CD14-positive monocyte (primary cell): Measurements from ENCODE around the gene PRKN. TPM values are rescaled to one million over a fixed set of nuclear protein-coding genes. Genes with fewer than 3 reads are reported as not detected.

Experiments
- DNase-seq, 3 donors: peaks; one replicate each; pipeline ENCODE4 v3.0.0-alpha.2; 2011 to 2022
- H2AFZ ChIP-seq: 2 replicates; pipeline ENCODE4 v1.6.0; 2012; ENCODE audit warnings: mild to moderate bottlenecking, low read depth, low read length, inconsistent platforms; ENCODE audit not compliant: insufficient read depth, poor library complexity, severe bottlenecking
- H3K27ac ChIP-seq, 2 donors: 1 replicate in 1 of 2; 2 replicates in 1 of 2; pipeline ENCODE4 v1.5.1; 2012 to 2013; ENCODE audit warnings: low read length in 2 of 2, control low read depth in 1 of 2, inconsistent platforms in 1 of 2, low read depth in 1 of 2, mild to moderate bottlenecking in 1 of 2
- H3K27me3 ChIP-seq, 2 donors: one replicate each; pipeline versions ENCODE4 v1.6.0 to v1.6.1; 2011 to 2013; ENCODE audit warnings: low read length in 2 of 2; ENCODE audit not compliant: control insufficient read depth in 2 of 2, insufficient read depth in 2 of 2
- H3K36me3 ChIP-seq, 2 donors: replicated peaks in 1 of 2; 1 replicate in 1 of 2; 2 replicates in 1 of 2; pipeline versions ENCODE4 v1.5.1 to v1.6.1; 2012 to 2013; ENCODE audit warnings: low read length in 2 of 2, control low read depth in 1 of 2, inconsistent platforms in 1 of 2, mild to moderate bottlenecking in 1 of 2; ENCODE audit not compliant: insufficient read depth in 2 of 2, control insufficient read depth in 1 of 2
- H3K4me1 ChIP-seq, 2 donors: 1 replicate in 1 of 2; 2 replicates in 1 of 2; pipeline versions ENCODE4 v1.5.1 to v1.6.1; 2012 to 2013; ENCODE audit warnings: low read length in 2 of 2, control low read depth in 1 of 2, inconsistent platforms in 1 of 2, mild to moderate bottlenecking in 1 of 2, moderate library complexity in 1 of 2; ENCODE audit not compliant: insufficient read depth in 2 of 2, control insufficient read depth in 1 of 2
- H3K4me2 ChIP-seq: replicated peaks from 2 replicates; pipeline ENCODE3; 2012; ENCODE audit warnings: low read length, moderate library complexity, mild to moderate bottlenecking; ENCODE audit not compliant: poor library complexity, severe bottlenecking; ENCODE audit errors: extremely low read depth
- H3K4me3 ChIP-seq, 3 experiments: fragments of 200-600 bp in 1 of 3; sonication (generic) in 1 of 3; replicated peaks in 1 of 3; 1 replicate in 2 of 3; 2 replicates in 1 of 3; pipeline ENCODE4 v1.5.1; 2011 to 2013; ENCODE audit warnings: low read length in 3 of 3, mild to moderate bottlenecking in 3 of 3, control low read depth in 2 of 3, low read depth in 2 of 3, inconsistent platforms in 1 of 3, moderate library complexity in 1 of 3
- H3K79me2 ChIP-seq: 2 replicates; pipeline ENCODE4 v1.6.0; 2012; ENCODE audit warnings: mild to moderate bottlenecking, control low read depth, inconsistent platforms, low read length, moderate library complexity; ENCODE audit not compliant: insufficient read depth
- H3K9ac ChIP-seq: 2 replicates; pipeline ENCODE4 v1.6.0; 2017; ENCODE audit warnings: low read length, mild to moderate bottlenecking; ENCODE audit not compliant: insufficient read depth, poor library complexity, severe bottlenecking
- H3K9me3 ChIP-seq, 2 donors: replicated peaks in 1 of 2; 1 replicate in 1 of 2; 2 replicates in 1 of 2; pipeline versions ENCODE4 v1.5.1 to v1.6.1; 2012 to 2013; ENCODE audit warnings: low read length in 2 of 2, control low read depth in 1 of 2; ENCODE audit not compliant: control insufficient read depth in 1 of 2, insufficient read depth in 1 of 2
- H4K20me1 ChIP-seq: 2 replicates; pipeline ENCODE4 v1.6.0; 2012; ENCODE audit warnings: mild to moderate bottlenecking, low read length, control low read depth, moderate library complexity; ENCODE audit not compliant: insufficient read depth
- H3K27ac Mint-ChIP-seq, 7 donors: one replicate each; pipeline ENCODE4 v1.8.0; 2020; ENCODE audit warnings: mild to moderate bottlenecking in 7 of 7, mixed read lengths in 7 of 7, moderate library complexity in 6 of 7, inconsistent platforms in 2 of 7
- H3K27me3 Mint-ChIP-seq, 3 donors: one replicate each; pipeline ENCODE4 v1.8.0; 2021 to 2022; ENCODE audit warnings: low read depth in 3 of 3, mild to moderate bottlenecking in 3 of 3, mixed read lengths in 3 of 3, moderate library complexity in 3 of 3, inconsistent platforms in 1 of 3
- H3K36me3 Mint-ChIP-seq, 2 donors: one replicate each; pipeline ENCODE4 v1.8.0; 2020; ENCODE audit warnings: mixed read lengths in 2 of 2, inconsistent platforms in 1 of 2, mild to moderate bottlenecking in 1 of 2
- H3K4me1 Mint-ChIP-seq: one replicate; pipeline ENCODE4 v1.8.0; 2020; ENCODE audit warnings: mild to moderate bottlenecking, mixed read lengths
- H3K4me3 Mint-ChIP-seq, 2 donors: one replicate each; pipeline ENCODE4 v1.8.0; 2020; ENCODE audit warnings: mild to moderate bottlenecking in 2 of 2, mixed read lengths in 2 of 2, moderate library complexity in 1 of 2
- H3K9me3 Mint-ChIP-seq, 7 donors: one replicate each; pipeline ENCODE4 v1.8.0; 2020 to 2022; ENCODE audit warnings: mixed read lengths in 7 of 7, mild to moderate bottlenecking in 6 of 7, moderate library complexity in 6 of 7, inconsistent platforms in 2 of 7
- CTCF ChIP-seq: fragments of 200-600 bp; IDR thresholded peaks from one replicate; pipeline ENCODE4 v1.8.0; 2022; ENCODE audit warnings: antibody characterized with exemption, mild to moderate bottlenecking
- WGBS: methylation state at CpG from one replicate; pipeline ENCODE4 v1.1.5; 2013; ENCODE audit warnings: missing lambda C conversion rate; ENCODE audit not compliant: insufficient coverage; 5-methylcytosine and 5-hydroxymethylcytosine counted together
- intact Hi-C, 2 donors: fragments of 100-400 bp; cut with micrococcal nuclease; formaldehyde crosslinking; loops; one replicate each; pipeline versions ENCODE4 v1.15.0 to v1.15.1; 2023
- polyA plus RNA-seq, 3 donors: library from polyadenylated mRNA; depleted of rRNA in 1 of 3; unstranded in 2 of 3; stranded (reverse) in 1 of 3; fragments of 300-500 nt in 2 of 3; fragments of >200 nt in 1 of 3; fragmentation: Illumina TruSeq in 2 of 3; gene quantifications; 1 replicate in 2 of 3; 2 replicates in 1 of 3; pipeline ENCODE4 v1.2.3, GENCODE V29; 2012 to 2021

PRKN gene
- polyA plus RNA-seq, 3 donors: 0.19 to 0.21 TPM; not detected in 1

GRCh38 chr6:162684052-162684451 lies 43.5 kb downstream of the PRKN start:
- Histone ChIP-seq H3K9me3 (no peaks in the 10 kb centered on the region), H3K27me3 (no peaks in the 10 kb centered on the region), H3K9ac (no peak overlapping the region), H3K4me2 (no peak overlapping the region), H4K20me1 (no peaks in the 10 kb centered on the region), H3K4me1 (no peaks in the 10 kb centered on the region), H3K4me3 (no peak overlapping the region), H2AFZ (no peak overlapping the region), H3K36me3 (no peaks in the 10 kb centered on the region), H3K27ac (no peak overlapping the region), H3K79me2 (no peaks in the 10 kb centered on the region)
- H3K4me1 Mint-ChIP-seq: no peaks in the 10 kb centered on the region
- no peak overlapping the region for H3K27ac Mint-ChIP-seq
- intact Hi-C loops: no loop called here
- H3K36me3 Mint-ChIP-seq: no peaks in the 10 kb centered on the region
- H3K9me3 Mint-ChIP-seq: no peaks in the 10 kb centered on the region
- peaks cover 0 to 2% (median 0%) of the 10 kb centered on the region in 3 donors for H3K27me3 Mint-ChIP-seq
- DNase-seq: no peak
- no peak for TF ChIP-seq CTCF
- no peak overlapping the region for H3K4me3 Mint-ChIP-seq
- WGBS: no CpG with 5 or more reads among the region's 1 CpG

GRCh38 chr6:162683135-162683534 lies 44.4 kb downstream of the PRKN start:
- H3K27ac ChIP-seq: no peak overlapping the region
- no peak overlapping the region for H3K4me3 ChIP-seq
- Mint-ChIP-seq H3K36me3 (no peaks in the 10 kb centered on the region), H3K27me3 (peaks cover 0 to 2% (median 0%) of the 10 kb centered on the region in 3 donors), H3K9me3 (peaks cover 0 to 2% (median 0%) of the 10 kb centered on the region in 7 donors), H3K4me3 (no peak overlapping the region), H3K4me1 (no peaks in the 10 kb centered on the region), H3K27ac (no peak overlapping the region)
- no peaks in the 10 kb centered on the region for H3K79me2 ChIP-seq
- no CpG with 5 or more reads among the region's 4 CpGs for WGBS
- H4K20me1 ChIP-seq: no peaks in the 10 kb centered on the region
- no peaks in the 10 kb centered on the region for H3K36me3 ChIP-seq
- no peak overlapping the region for H3K4me2 ChIP-seq
- DNase-seq: no peak
- no peak overlapping the region for H3K9ac ChIP-seq
- intact Hi-C loops: no loop called here
- no peaks in the 10 kb centered on the region for H3K27me3 ChIP-seq
- H3K4me1 ChIP-seq: no peaks in the 10 kb centered on the region
- H2AFZ ChIP-seq: no peak overlapping the region
- no peaks in the 10 kb centered on the region for H3K9me3 ChIP-seq
- TF ChIP-seq CTCF: no peak
